ENCODE measurements around the gene GRSF1.

Gene GRSF1

DNA sequence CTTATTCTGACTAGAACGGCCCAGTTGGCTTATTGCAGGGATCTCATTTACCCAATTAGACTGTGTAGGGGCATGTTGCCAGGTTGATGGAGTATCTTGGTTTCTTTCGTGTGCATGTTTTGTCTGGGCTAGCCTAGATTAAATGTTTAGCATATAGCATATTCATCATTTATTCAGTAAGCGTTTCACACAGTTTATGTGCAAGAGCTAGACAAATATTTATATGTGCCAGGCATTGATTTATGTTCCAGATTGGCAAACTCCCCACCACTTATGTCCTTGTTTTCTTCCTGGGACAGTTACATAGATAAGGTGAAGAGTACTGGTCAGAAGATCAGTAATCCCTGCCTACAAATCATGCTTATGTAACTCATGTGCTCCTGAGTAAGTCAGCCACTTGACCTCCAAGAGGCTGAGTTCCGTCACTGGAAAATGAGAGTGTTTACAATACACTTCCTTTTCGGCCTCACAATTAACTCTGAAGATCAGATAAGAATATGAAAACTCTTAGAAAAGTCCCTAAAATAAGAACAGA, 60.7 kb downstream of the GRSF1 start (continued):
- TF ChIP-seq, protein P1, sequence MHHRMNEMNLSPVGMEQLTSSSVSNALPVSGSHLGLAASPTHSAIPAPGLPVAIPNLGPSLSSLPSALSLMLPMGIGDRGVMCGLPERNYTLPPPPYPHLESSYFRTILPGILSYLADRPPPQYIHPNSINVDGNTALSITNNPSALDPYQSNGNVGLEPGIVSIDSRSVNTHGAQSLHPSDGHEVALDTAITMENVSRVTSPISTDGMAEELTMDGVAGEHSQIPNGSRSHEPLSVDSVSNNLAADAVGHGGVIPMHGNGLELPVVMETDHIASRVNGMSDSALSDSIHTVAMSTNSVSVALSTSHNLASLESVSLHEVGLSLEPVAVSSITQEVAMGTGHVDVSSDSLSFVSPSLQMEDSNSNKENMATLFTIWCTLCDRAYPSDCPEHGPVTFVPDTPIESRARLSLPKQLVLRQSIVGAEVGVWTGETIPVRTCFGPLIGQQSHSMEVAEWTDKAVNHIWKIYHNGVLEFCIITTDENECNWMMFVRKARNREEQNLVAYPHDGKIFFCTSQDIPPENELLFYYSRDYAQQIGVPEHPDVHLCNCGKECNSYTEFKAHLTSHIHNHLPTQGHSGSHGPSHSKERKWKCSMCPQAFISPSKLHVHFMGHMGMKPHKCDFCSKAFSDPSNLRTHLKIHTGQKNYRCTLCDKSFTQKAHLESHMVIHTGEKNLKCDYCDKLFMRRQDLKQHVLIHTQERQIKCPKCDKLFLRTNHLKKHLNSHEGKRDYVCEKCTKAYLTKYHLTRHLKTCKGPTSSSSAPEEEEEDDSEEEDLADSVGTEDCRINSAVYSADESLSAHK (tag by site-specific recombination; IDR thresholded peaks at IDR 0.05): peak; percentile 50; the same call in 1 of the 2 replicates
- TF ChIP-seq ZSCAN16 (tag by site-specific recombination; IDR thresholded peaks at IDR 0.05) (no peak), ZNF140 (tag by site-specific recombination; IDR thresholded peaks at IDR 0.05) (no peak), ZNF501 (tag by site-specific recombination; IDR thresholded peaks at IDR 0.05) (peak; percentile 53; the same call in 1 of the 2 replicates), FEZF1 (tag by site-specific recombination; IDR thresholded peaks at IDR 0.05) (peak; percentile 87), EGR2 (tag by site-specific recombination; IDR thresholded peaks at IDR 0.05; ENCODE audit: low read depth) (no peak), ZNF184 (tag by site-specific recombination; IDR thresholded peaks at IDR 0.05) (peak; percentile 61; the same call in 1 of the 2 replicates), ZNF830 (tag by site-specific recombination; IDR thresholded peaks at IDR 0.05; ENCODE audit: low read depth) (no peak), ZNF768 (tag by site-specific recombination; IDR thresholded peaks at IDR 0.05) (no peak), BCL11B (tag by site-specific recombination; IDR thresholded peaks at IDR 0.05; ENCODE audit: low read depth) (no peak), ZNF600 (tag by site-specific recombination; IDR thresholded peaks at IDR 0.05) (0 out of 2 replicates have a peak, but pooled peaks have one; percentile 16), ZNF391 (tag by site-specific recombination; IDR thresholded peaks at IDR 0.05; ENCODE audit: borderline replicate concordance, low read depth) (0 out of 2 replicates have a peak, but pooled peaks have one; percentile 33), TRIM28 (IDR thresholded peaks at IDR 0.05; ENCODE audit: borderline replicate concordance, low read length) (peak; percentile 94; the same call in 1 of the 2 replicates), KLF8 (tag by site-specific recombination; IDR thresholded peaks at IDR 0.05) (peak; percentile 72), OSR2 (tag by site-specific recombination; IDR thresholded peaks at IDR 0.05) (peak; percentile 96), ZNF558 (tag by site-specific recombination; IDR thresholded peaks at IDR 0.05) (peak; percentile 43; the same call in 1 of the 2 replicates)
- TF ChIP-seq, protein P2, sequence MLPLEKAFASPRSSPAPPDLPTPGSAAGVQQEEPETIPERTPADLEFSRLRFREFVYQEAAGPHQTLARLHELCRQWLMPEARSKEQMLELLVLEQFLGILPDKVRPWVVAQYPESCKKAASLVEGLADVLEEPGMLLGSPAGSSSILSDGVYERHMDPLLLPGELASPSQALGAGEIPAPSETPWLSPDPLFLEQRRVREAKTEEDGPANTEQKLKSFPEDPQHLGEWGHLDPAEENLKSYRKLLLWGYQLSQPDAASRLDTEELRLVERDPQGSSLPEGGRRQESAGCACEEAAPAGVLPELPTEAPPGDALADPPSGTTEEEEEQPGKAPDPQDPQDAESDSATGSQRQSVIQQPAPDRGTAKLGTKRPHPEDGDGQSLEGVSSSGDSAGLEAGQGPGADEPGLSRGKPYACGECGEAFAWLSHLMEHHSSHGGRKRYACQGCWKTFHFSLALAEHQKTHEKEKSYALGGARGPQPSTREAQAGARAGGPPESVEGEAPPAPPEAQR (tag by site-specific recombination; IDR thresholded peaks at IDR 0.05): no peak
- TF ChIP-seq, protein P3, sequence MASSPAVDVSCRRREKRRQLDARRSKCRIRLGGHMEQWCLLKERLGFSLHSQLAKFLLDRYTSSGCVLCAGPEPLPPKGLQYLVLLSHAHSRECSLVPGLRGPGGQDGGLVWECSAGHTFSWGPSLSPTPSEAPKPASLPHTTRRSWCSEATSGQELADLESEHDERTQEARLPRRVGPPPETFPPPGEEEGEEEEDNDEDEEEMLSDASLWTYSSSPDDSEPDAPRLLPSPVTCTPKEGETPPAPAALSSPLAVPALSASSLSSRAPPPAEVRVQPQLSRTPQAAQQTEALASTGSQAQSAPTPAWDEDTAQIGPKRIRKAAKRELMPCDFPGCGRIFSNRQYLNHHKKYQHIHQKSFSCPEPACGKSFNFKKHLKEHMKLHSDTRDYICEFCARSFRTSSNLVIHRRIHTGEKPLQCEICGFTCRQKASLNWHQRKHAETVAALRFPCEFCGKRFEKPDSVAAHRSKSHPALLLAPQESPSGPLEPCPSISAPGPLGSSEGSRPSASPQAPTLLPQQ (tag by site-specific recombination; IDR thresholded peaks at IDR 0.05): 0 out of 2 replicates have a peak, but pooled peaks have one; percentile 47
- TF ChIP-seq, protein P4, sequence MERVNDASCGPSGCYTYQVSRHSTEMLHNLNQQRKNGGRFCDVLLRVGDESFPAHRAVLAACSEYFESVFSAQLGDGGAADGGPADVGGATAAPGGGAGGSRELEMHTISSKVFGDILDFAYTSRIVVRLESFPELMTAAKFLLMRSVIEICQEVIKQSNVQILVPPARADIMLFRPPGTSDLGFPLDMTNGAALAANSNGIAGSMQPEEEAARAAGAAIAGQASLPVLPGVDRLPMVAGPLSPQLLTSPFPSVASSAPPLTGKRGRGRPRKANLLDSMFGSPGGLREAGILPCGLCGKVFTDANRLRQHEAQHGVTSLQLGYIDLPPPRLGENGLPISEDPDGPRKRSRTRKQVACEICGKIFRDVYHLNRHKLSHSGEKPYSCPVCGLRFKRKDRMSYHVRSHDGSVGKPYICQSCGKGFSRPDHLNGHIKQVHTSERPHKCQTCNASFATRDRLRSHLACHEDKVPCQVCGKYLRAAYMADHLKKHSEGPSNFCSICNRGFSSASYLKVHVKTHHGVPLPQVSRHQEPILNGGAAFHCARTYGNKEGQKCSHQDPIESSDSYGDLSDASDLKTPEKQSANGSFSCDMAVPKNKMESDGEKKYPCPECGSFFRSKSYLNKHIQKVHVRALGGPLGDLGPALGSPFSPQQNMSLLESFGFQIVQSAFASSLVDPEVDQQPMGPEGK (tag by site-specific recombination; IDR thresholded peaks at IDR 0.05): peak; percentile 68
- TF ChIP-seq, protein P5, sequence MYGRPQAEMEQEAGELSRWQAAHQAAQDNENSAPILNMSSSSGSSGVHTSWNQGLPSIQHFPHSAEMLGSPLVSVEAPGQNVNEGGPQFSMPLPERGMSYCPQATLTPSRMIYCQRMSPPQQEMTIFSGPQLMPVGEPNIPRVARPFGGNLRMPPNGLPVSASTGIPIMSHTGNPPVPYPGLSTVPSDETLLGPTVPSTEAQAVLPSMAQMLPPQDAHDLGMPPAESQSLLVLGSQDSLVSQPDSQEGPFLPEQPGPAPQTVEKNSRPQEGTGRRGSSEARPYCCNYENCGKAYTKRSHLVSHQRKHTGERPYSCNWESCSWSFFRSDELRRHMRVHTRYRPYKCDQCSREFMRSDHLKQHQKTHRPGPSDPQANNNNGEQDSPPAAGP (tag by site-specific recombination; IDR thresholded peaks at IDR 0.05): peak; percentile 67; the same call in 1 of the 2 replicates
